ENCODE measurements around the gene ALKBH3.

- TF ChIP-seq, protein P1, sequence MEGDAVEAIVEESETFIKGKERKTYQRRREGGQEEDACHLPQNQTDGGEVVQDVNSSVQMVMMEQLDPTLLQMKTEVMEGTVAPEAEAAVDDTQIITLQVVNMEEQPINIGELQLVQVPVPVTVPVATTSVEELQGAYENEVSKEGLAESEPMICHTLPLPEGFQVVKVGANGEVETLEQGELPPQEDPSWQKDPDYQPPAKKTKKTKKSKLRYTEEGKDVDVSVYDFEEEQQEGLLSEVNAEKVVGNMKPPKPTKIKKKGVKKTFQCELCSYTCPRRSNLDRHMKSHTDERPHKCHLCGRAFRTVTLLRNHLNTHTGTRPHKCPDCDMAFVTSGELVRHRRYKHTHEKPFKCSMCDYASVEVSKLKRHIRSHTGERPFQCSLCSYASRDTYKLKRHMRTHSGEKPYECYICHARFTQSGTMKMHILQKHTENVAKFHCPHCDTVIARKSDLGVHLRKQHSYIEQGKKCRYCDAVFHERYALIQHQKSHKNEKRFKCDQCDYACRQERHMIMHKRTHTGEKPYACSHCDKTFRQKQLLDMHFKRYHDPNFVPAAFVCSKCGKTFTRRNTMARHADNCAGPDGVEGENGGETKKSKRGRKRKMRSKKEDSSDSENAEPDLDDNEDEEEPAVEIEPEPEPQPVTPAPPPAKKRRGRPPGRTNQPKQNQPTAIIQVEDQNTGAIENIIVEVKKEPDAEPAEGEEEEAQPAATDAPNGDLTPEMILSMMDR (CRISPR knock-in tag; IDR thresholded peaks at IDR 0.05), result no peak
- TF ChIP-seq ZMYM2 (CRISPR knock-in tag; IDR thresholded peaks at IDR 0.05) (no peak), FOXM1 (CRISPR knock-in tag; IDR thresholded peaks at IDR 0.05) (no peak), IRF2 (CRISPR knock-in tag; IDR thresholded peaks at IDR 0.05) (no peak), SMC3 (IDR thresholded peaks at IDR 0.05; ENCODE audit: low read length) (no peak), TAF1 (CRISPR knock-in tag; IDR thresholded peaks at IDR 0.05) (no peak), SIN3A (IDR thresholded peaks at IDR 0.05; ENCODE audit: borderline replicate concordance, low read depth, low read length) (no peak), ZSCAN22 (CRISPR knock-in tag; IDR thresholded peaks at IDR 0.05) (no peak), CREM (IDR thresholded peaks at IDR 0.05) (no peak), CREM (CRISPR knock-in tag; IDR thresholded peaks at IDR 0.05) (no peak), ATM (IDR thresholded peaks at IDR 0.05; ENCODE audit: borderline replicate concordance) (no peak), ZNF274 (CRISPR knock-in tag; IDR thresholded peaks at IDR 0.05) (no peak)
These were observed 48.1 kb downstream of the ALKBH3 start for GRCh38 chr11:43928721-43929120.
